Esophagus squamous epithelium (tissue), 5 donors: ENCODE data around the gene MAMDC2. TPM values are rescaled to one million over a fixed set of nuclear protein-coding genes. Genes with fewer than 3 reads are reported as not detected.

Experiments used
- DNase-seq: peaks from one replicate; lab custom pipeline; 2025; lab: John Stamatoyannopoulos, UW
- H3K27ac ChIP-seq, 4 donors: fragments of 200-600 bp; sonication (generic); one replicate each; pipeline ENCODE4 v1.5.1; 2016 to 2019; ENCODE audit warnings: mild to moderate bottlenecking in 1 of 4
- H3K27me3 ChIP-seq, 4 donors: fragments of 200-600 bp; sonication (generic); 1 replicate in 3 of 4; 2 replicates in 1 of 4; pipeline versions ENCODE4 v1.5.1 to v1.6.0; 2017 to 2021; ENCODE audit warnings: antibody characterized with exemption in 1 of 4
- H3K36me3 ChIP-seq, 3 donors: fragments of 200-600 bp; sonication (generic); one replicate each; pipeline ENCODE4 v1.5.1; 2016 to 2019
- H3K4me1 ChIP-seq, 3 donors: fragments of 200-600 bp; sonication (generic); one replicate each; pipeline ENCODE4 v1.5.1; 2017 to 2019
- H3K4me3 ChIP-seq, 4 donors: fragments of 200-600 bp; sonication (generic); 1 replicate in 3 of 4; 2 replicates in 1 of 4; pipeline ENCODE4 v1.5.1; 2016 to 2019; ENCODE audit warnings: mild to moderate bottlenecking in 2 of 4, moderate library complexity in 1 of 4
- H3K9me3 ChIP-seq, 3 donors: fragments of 200-600 bp; sonication (generic); one replicate each; pipeline ENCODE4 v1.5.1; 2016 to 2019
- POLR2A ChIP-seq, 4 donors: fragments of 450-650 bp; IDR thresholded peaks; one replicate each; pipeline ENCODE4 v1.6.1; 2017; ENCODE audit warnings: antibody characterized with exemption in 4 of 4, mild to moderate bottlenecking in 4 of 4, moderate library complexity in 3 of 4
- WGBS, 2 donors: methylation state at CpG; one replicate each; pipeline ENCODE4 v1.1.5; 2018; 5-methylcytosine and 5-hydroxymethylcytosine counted together
- intact Hi-C: fragments of 100-400 bp; cut with DNase I; formaldehyde crosslinking; loops from one replicate; pipeline ENCODE4 v1.15.0; 2022
- total RNA-seq, 4 donors: library from RNA; depleted of rRNA; stranded (reverse); fragments of >200 nt; gene quantifications; one replicate each; pipeline ENCODE4 v1.1.0, GENCODE V29; 2016
- TF ChIP-seq, protein P1 (sequence below), 6 experiments: fragments of 450-650 bp in 4 of 6; fragments of 200-600 bp in 2 of 6; sonication (generic) in 2 of 6; IDR thresholded peaks; one replicate each; pipeline ENCODE4 v1.5.1; 2016 to 2019; ENCODE audit warnings: antibody characterized with exemption in 6 of 6, mild to moderate bottlenecking in 4 of 6, moderate library complexity in 4 of 6
- donor health status: DM: yes; HTN: yes; CAD: no.

MAMDC2 gene
- total RNA-seq, 4 donors from 2014 or later, result 1.9 to 58.4 (median 11.3) TPM

DNA sequence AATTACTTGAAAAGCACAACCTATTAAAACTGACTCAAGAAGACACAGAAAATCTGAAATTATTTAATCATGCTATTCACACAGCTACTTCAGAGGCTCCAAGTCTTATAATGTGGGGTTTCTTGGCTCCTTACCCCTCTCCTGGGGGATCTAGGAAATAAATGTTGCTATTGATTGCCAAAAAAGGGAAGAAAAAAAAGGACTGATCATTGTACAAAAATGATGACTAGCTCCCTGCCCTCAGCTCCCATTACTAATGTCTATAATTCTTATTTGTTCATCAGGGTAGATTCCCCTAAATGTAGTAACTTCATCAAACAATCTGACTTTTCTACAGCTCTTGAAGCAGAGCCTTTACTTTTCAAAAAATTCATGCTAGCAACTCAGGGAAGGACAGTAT is 211.8 kb downstream of the MAMDC2 start:
- Histone ChIP-seq H3K4me1 (peaks cover 17 to 42% (median 18%) of the 10 kb centered on the region in 3 donors), H3K4me3 (peak overlapping the region in 2 of 4 donors; percentile 21 to 29), H3K27ac (peak overlapping the region in 1 of 4 donors; percentile 98), H3K9me3 (no peaks in the 10 kb centered on the region), H3K27me3 (no peaks in the 10 kb centered on the region), H3K36me3 (no peaks in the 10 kb centered on the region)
- intact Hi-C loops, result no loop called here
- TF ChIP-seq POLR2A (IDR thresholded peaks at IDR 0.05), result no peak
- TF ChIP-seq, protein P1, sequence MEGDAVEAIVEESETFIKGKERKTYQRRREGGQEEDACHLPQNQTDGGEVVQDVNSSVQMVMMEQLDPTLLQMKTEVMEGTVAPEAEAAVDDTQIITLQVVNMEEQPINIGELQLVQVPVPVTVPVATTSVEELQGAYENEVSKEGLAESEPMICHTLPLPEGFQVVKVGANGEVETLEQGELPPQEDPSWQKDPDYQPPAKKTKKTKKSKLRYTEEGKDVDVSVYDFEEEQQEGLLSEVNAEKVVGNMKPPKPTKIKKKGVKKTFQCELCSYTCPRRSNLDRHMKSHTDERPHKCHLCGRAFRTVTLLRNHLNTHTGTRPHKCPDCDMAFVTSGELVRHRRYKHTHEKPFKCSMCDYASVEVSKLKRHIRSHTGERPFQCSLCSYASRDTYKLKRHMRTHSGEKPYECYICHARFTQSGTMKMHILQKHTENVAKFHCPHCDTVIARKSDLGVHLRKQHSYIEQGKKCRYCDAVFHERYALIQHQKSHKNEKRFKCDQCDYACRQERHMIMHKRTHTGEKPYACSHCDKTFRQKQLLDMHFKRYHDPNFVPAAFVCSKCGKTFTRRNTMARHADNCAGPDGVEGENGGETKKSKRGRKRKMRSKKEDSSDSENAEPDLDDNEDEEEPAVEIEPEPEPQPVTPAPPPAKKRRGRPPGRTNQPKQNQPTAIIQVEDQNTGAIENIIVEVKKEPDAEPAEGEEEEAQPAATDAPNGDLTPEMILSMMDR (IDR thresholded peaks at IDR 0.05), result no peak
- DNase-seq, result no peak

DNA sequence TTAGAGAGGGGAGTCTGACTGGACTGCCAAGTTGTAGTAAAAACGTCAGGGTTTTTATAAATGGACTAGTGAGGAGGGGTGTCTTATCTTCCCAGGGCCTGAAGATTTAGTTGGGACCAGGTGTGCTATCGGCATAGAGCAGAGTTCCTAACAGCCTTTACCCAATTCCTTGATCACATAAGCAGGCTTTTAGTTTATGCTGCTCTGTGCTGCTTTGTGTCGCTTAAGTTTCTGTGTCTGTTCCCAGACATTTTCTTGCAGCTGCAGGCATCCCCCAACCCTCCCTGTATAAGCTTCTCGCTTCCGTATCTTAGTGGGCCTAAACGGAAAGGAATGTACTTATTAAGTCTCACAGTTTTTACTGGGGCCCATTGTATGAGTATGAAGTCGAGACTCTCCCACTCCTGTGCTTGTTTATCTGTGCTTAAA is 212.5 kb downstream of the MAMDC2 start:
- Histone ChIP-seq H3K36me3 (no peaks in the 10 kb centered on the region), H3K27ac (peak overlapping the region in 3 of 4 donors; percentile 32 to 98 (median 98)), H3K4me3 (peak overlapping the region in 3 of 4 donors; percentile 21 to 89 (median 29)), H3K4me1 (peaks cover 24 to 49% (median 25%) of the 10 kb centered on the region in 3 donors), H3K27me3 (no peaks in the 10 kb centered on the region), H3K9me3 (no peaks in the 10 kb centered on the region)
- WGBS, 2 donors, result 39 to 46% methylated on average over 7 of the region's 7 CpGs
- DNase-seq, result no peak
- TF ChIP-seq, protein P1 (IDR thresholded peaks at IDR 0.05), result no peak
- no peak for TF ChIP-seq POLR2A (IDR thresholded peaks at IDR 0.05)
- intact Hi-C loops, result no loop called here

DNA sequence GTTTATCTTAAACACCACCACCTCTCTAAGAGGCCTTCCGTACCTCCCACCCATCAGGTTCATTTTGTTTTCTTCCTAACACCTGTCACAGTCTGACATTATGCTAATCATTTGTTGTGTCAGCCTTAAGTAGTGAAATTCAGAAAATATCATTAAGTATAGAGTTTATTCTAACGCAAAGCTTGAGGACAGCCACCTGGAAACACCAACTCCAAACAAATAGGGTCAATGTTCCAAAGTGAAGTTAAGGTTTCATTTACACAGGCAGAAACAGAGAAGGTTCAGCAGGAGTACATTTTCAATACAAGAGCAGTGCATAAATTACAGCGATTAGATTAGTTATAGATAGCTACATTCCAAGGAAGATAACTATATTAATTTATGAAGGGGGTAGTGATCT is 213.9 kb downstream of the MAMDC2 start:
- no peaks in the 10 kb centered on the region for H3K9me3 ChIP-seq
- intact Hi-C loops, result no loop called here
- no peak for DNase-seq
- TF ChIP-seq POLR2A (IDR thresholded peaks at IDR 0.05), result no peak
- TF ChIP-seq, protein P1 (IDR thresholded peaks at IDR 0.05), result no peak
- peak overlapping the region; percentile 97 to 98 (median 98) for H3K27ac ChIP-seq
- peak overlapping the region; percentile 80 to 89 (median 84) for H3K4me3 ChIP-seq
- peaks cover 26 to 62% (median 37%) of the 10 kb centered on the region in 3 donors for H3K4me1 ChIP-seq
- H3K36me3 ChIP-seq, result no peaks in the 10 kb centered on the region
- 63 to 68% methylated on average over 3 of the region's 3 CpGs for WGBS, 2 donors
- H3K27me3 ChIP-seq, result no peaks in the 10 kb centered on the region

DNA sequence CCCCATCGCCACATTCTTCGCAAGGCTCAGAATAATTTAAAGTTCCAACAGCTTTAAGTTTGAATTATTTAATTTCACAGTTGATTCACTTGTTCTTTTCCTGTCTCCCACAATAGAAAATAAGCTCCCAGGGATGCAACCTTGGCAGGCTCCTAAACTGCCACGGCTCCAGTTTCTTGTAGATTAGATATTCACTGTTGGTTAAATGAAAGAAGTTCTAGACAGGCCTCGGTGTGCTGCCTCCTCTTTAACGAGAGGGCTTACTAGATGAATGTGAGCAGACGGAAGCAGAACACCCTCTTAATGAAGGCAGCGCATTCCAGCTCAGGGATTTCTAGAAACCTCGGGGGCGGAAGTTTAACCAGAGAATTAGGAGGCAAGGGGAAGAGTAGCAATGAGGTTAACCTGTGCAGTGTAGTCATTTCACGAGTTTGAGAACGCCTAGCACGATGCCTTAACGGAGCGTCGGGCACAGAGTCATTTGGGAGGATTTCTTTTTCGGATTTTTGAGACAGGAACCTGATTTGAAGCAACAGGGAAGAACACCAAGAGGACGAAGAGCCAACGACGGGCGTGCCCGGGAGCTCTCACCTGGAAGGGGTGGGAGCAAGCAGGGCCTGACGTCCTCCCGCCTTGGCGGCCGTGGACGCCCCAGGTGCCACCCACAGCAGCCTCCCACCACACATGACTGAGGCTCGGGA is 214.5 kb downstream of the MAMDC2 start:
- peaks cover 26 to 69% (median 38%) of the 10 kb centered on the region in 3 donors for H3K4me1 ChIP-seq
- no peaks in the 10 kb centered on the region for H3K36me3 ChIP-seq
- no peaks in the 10 kb centered on the region for H3K27me3 ChIP-seq
- H3K4me3 ChIP-seq, result peak overlapping the region; percentile 80 to 89 (median 84)
- no peaks in the 10 kb centered on the region for H3K9me3 ChIP-seq
- DNase-seq, result no peak
- TF ChIP-seq, protein P1 (IDR thresholded peaks at IDR 0.05), result no peak
- no peak for TF ChIP-seq POLR2A (IDR thresholded peaks at IDR 0.05)
- H3K27ac ChIP-seq, result peak overlapping the region; percentile 97 to 98 (median 98)
- intact Hi-C loops, result no loop called here
- 6 to 8% methylated on average over 18 to 25 of the region's 27 CpGs for WGBS, 2 donors
